ENCODE data around the gene KCNJ2.

The KCNJ2 gene

GRCh38 chr17:70168977-70169708 is at the start of gene KCNJ2:
KCNJ2 (plus strand) TSS chr17:70169532; CDS start chr17:70175040, 5,508 bp downstream.
- DNase-seq = peak; percentile 42 to 78

- no peak for DNase-seq
Measured at GRCh38 chr17:70119545-70119944, 49.8 kb upstream of the KCNJ2 start.

DNA sequence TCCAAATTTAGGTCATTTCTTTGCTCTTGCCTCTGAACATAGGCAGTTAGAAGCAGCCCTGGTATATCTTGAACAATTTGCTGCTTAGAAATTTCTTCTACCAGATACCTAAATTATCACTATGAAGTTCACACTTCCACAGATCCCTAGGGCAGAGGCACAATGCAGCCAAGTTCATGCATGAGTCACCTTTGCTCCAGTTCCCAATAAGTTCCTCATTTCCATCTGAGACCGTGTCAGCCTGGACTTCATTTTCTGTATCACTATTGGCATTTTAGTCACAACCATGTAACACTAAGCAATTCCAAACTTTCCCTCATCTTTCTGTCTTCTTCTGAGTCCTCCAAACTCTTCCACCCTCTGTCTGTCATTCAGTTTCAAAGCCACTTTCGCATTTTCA is 49.3 kb upstream of the KCNJ2 start:
- peak in 1 of 2 donors; percentile 29 for DNase-seq

DNA sequence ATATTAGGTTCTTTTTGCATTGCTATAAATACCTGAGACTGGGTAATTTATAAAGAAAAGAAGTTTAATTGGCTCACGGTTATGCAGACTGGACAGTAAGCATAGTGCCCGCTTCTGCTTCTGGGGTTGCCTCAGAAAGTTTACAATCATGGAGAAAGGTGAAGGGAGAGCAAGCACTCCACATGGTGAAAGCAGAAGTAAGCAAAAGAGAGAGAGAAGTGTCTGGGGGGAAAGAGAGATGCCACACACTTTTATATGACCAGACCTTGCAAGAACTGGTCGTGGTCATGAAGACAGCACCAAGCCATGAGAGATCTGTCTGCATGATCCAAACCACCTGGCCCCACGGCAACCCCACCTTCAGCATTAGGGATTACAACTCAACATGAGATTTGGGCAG is 48.9 kb upstream of the KCNJ2 start:
- DNase-seq = no peak

- DNase-seq = no peak
Measured at GRCh38 chr17:70121126-70121525, 48.2 kb upstream of the KCNJ2 start.

GRCh38 chr17:70123193-70123592 is 46.1 kb upstream of the KCNJ2 start:
- DNase-seq = no peak

DNA sequence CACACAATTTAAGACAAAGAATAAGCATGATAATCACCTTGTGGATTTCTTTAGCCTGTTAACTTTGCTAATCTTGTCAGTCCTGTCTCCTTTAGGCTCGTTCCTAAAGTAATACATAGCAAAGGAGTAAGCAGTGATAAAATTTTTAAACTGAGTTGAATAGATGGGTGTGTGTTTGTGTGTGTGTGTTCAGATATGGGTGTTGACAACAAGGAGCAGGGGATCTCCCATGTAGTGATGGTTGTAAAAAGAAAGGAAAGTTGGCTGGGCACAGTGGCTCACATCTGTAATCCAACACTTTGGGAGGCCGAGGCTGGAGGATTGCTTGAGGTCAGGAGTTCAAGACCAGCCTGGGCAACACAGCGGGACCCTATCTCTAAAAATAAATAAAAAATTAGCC is 44.6 kb upstream of the KCNJ2 start:
- DNase-seq = no peak

GRCh38 chr17:70127221-70127873 is 42.0 kb upstream of the KCNJ2 start:
- DNase-seq = no peak

GRCh38 chr17:70128727-70129238 is 40.5 kb upstream of the KCNJ2 start:
- DNase-seq = no peak

GRCh38 chr17:70130289-70130688 is 39.0 kb upstream of the KCNJ2 start:
- DNase-seq = no peak

DNA sequence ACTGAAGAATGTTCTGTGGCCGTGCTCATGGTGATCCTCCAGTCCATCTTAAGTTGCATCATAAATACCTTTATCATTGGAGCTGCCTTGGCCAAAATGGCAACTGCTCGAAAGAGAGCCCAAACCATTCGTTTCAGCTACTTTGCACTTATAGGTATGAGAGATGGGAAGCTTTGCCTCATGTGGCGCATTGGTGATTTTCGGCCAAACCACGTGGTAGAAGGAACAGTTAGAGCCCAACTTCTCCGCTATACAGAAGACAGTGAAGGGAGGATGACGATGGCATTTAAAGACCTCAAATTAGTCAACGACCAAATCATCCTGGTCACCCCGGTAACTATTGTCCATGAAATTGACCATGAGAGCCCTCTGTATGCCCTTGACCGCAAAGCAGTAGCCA is 36.8 kb upstream of the KCNJ2 start:
- DNase-seq = no peak

GRCh38 chr17:70134042-70134441 is 35.3 kb upstream of the KCNJ2 start:
- no peak for DNase-seq

- DNase-seq = no peak
Measured at GRCh38 chr17:70134777-70135176, 34.6 kb upstream of the KCNJ2 start.

- no peak for DNase-seq
Measured at GRCh38 chr17:70136131-70136530, 33.2 kb upstream of the KCNJ2 start.

DNA sequence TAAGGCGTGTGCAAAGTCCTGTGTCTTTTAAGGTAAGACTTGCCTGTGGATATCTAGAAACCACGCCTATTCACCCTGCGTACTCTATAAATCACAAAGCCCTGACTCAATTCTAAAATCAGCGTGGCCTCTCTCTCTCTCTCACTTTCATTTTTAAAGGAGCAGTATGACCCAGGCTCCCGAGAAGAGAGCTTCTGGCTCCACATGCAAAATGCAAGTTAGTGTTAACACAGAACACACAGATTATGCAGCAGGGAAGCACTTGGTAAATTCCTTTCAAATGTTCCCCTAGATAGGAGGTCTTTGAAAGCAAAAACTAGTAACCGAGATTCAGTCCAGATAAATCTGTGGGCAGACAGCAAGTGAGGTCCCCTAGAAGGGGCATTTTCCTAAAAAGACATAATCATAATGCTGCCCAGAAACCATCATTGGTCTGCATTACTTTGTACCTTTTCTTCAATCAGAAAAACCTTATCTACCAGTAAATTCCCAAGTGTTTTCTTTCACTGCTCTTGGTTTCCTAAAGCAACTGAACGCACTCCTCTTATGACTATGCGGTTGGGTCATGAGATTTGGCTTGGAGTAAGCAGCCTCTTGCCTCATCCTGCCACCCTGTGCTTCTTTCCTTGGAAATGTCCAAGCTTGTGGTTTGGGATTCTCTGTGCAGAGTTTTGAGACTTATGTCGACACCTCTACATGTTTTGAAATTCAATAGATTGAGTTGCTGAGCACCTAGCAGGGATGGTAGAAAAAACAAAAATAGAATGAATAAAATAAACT is 31.7 kb upstream of the KCNJ2 start:
- no peak for DNase-seq

DNA sequence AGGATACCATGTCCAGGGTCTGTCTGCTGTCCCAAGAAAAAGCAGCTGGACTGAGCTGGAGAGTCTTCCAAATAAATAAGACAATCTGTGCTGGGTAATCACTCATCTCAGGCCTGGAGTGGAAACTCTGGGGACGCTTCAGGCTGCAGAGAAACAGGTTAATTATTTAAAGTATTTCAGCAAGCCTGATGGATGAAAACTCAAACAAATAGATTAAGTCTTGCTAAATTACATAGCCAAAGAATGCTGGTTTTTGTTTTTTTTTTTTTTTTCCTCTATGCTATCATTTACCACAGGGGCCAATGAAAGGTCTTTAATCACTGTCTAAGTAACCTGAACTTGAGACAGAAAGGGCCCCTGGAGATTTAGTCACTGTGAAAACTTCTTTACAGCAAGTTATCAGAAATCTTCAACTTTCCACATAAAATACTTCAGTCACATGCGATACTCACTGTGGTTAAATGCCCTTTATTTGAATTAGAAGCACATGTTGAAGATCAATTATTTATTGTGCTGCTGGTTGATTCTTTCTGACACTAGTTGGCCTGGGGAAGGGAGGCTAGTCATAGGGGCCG is 31.0 kb upstream of the KCNJ2 start:
- no peak for DNase-seq

DNA sequence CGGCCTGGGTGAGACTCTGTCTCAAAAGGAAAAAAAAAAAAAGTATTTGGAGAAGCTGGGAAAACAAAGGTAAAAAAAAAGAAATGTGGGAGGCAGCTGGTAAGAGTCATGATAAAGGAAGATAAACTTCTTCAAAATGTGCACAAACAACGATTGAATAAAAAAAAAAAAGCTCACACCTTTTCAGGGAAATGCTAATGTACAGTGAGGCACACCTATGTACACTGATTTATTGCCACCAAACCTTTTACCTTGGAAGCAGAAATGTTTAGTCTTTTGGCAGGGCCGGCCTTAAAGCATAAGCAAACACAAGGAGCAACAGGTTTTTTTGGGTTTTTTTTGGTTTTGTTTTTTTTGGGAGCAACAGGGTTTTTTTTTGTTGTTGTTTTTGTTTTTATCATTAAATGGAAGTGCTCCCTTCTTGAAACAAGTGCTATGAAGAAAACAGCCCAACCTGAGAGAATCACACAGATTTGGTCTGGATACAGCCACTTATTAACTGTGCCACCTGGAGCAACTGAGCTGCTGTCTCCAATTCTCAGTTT is 29.8 kb upstream of the KCNJ2 start:
- DNase-seq = no peak

DNA sequence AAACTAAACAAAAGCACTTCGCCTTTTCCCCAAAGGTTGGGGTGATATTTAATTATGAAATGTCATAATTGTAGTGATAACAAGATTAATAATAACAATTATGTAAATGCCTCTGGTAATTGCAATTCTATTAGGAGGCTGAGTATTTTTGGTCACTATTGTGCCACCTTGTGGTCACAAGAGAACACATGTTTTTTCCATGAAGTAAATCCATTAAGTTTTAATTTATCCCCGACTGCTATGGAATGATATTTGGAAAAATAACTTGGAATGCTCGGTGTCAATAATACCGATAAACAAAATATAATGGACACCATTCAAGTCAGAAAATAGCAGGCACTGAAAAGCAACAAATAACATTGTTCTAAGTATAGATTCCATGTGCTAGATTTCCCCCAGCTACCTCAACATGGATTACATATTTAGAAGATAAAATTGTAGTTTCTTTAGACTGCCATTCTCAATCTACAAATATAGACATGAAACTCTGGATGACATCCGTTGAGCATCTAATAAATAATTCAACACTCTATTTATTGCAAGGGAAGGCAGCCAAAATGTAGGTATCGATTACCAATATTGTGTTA is 25.0 kb upstream of the KCNJ2 start:
- peak in 1 of 2 donors; percentile 10 for DNase-seq

- DNase-seq = no peak
Measured at GRCh38 chr17:70153210-70153609, 16.1 kb upstream of the KCNJ2 start.

DNA sequence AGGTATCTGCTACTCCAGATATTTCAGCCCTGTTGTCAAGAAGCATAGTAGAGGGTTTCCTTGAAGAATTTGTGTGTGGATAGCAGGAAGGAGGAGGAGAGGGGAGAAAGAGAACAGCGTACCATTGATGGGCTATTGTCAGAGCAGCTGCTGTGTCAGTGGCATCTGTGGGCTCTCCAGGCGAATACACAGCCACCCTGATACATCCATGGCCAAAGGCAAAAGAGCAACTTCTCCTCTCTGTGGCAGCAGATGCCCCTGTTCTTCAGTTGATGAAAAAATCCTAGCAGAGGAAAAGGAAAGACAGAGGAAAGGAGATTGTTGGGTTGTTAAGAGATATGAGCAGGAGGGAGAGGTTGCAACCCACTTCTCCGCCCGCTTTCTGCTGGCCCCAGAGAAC is 12.2 kb upstream of the KCNJ2 start:
- no peak for DNase-seq

GRCh38 chr17:70158180-70158579 is 11.2 kb upstream of the KCNJ2 start:
- DNase-seq = no peak

GRCh38 chr17:70158591-70158990 is 10.7 kb upstream of the KCNJ2 start:
- DNase-seq = no peak

- no peak for DNase-seq
Measured at GRCh38 chr17:70159980-70160379, 9.4 kb upstream of the KCNJ2 start.

All from CD4-positive, alpha-beta T cell treated with Interleukin-4 for 1 hour (primary cell).